Naive thymus-derived CD8-positive, alpha-beta T cell (primary cell): ENCODE data around the gene EMILIN3. TPM values are rescaled to one million over a fixed set of nuclear protein-coding genes. Genes with fewer than 3 reads are reported as not detected.
A peak's percentile ranks its signal among the peaks of the same experiment; 100 is the strongest.

Experiments used
- ATAC-seq, 2 donors: fragments of 150-1000 bp; cut with Tn5 transposase in 1 of 2; sonication (Bioruptor Pico), chemical (Tn5 transposase) in 1 of 2; 1 replicate in 1 of 2; 2 replicates in 1 of 2; pipeline ENCODE4 v1.10.0; 2021; ENCODE audit warnings: mild to moderate bottlenecking in 2 of 2, moderate library complexity in 2 of 2
- POLR2A ChIA-PET: fragments of 350-600 bp; sonication (Branson Sonifier 250); formaldehyde crosslinking; loops from one replicate; lab custom pipeline; 2021; ENCODE audit warnings: antibody characterized with exemption; lab: Charles Lee
- DNase-seq, 10 donors: peaks; one replicate each; pipeline versions ENCODE4 v3.0.0 to v3.0.0-alpha.2; 2020 to 2022
- H3K27ac Mint-ChIP-seq, 10 donors: one replicate each; pipeline ENCODE4 v1.8.0; 2020 to 2022; ENCODE audit warnings: mild to moderate bottlenecking in 10 of 10, mixed read lengths in 10 of 10, moderate library complexity in 4 of 10, inconsistent platforms in 1 of 10
- H3K27me3 Mint-ChIP-seq, 5 donors: one replicate each; pipeline ENCODE4 v1.8.0; 2021 to 2022; ENCODE audit warnings: mixed read lengths in 5 of 5
- H3K36me3 Mint-ChIP-seq, 3 donors: one replicate each; pipeline ENCODE4 v1.8.0; 2020 to 2022; ENCODE audit warnings: mixed read lengths in 3 of 3, mild to moderate bottlenecking in 2 of 3, inconsistent platforms in 1 of 3
- H3K4me1 Mint-ChIP-seq, 4 donors: one replicate each; pipeline ENCODE4 v1.8.0; 2021 to 2022; ENCODE audit warnings: mixed read lengths in 4 of 4
- H3K4me3 Mint-ChIP-seq, 10 donors: one replicate each; pipeline ENCODE4 v1.8.0; 2020 to 2022; ENCODE audit warnings: mild to moderate bottlenecking in 10 of 10, mixed read lengths in 10 of 10, moderate library complexity in 6 of 10, inconsistent platforms in 1 of 10
- H3K9me3 Mint-ChIP-seq, 9 donors: one replicate each; pipeline ENCODE4 v1.8.0; 2020 to 2022; ENCODE audit warnings: mixed read lengths in 9 of 9, mild to moderate bottlenecking in 3 of 9, inconsistent platforms in 1 of 9, moderate library complexity in 1 of 9
- polyA plus RNA-seq, 3 donors: library from polyadenylated mRNA; unstranded; fragments of 300-500 nt; fragmentation: Illumina TruSeq; gene quantifications; one replicate each; pipeline ENCODE4 v1.2.3, GENCODE V29; 2021
- total RNA-seq, 8 experiments: library from RNA in 2 of 8; stranded (reverse) in 2 of 8; gene quantifications; one replicate each; pipeline ENCODE4 v1.2.3 and lab custom pipeline; 2021 to 2026

The EMILIN3 gene
- not detected for total RNA-seq
- polyA plus RNA-seq = under 1 TPM in 1 of 3 donors, not detected in 2; 0.13 TPM
- 0 to 0.17 (median 0) reads per million in 6 experiments for total RNA-seq (lab: John Stamatoyannopoulos, UW)

DNA sequence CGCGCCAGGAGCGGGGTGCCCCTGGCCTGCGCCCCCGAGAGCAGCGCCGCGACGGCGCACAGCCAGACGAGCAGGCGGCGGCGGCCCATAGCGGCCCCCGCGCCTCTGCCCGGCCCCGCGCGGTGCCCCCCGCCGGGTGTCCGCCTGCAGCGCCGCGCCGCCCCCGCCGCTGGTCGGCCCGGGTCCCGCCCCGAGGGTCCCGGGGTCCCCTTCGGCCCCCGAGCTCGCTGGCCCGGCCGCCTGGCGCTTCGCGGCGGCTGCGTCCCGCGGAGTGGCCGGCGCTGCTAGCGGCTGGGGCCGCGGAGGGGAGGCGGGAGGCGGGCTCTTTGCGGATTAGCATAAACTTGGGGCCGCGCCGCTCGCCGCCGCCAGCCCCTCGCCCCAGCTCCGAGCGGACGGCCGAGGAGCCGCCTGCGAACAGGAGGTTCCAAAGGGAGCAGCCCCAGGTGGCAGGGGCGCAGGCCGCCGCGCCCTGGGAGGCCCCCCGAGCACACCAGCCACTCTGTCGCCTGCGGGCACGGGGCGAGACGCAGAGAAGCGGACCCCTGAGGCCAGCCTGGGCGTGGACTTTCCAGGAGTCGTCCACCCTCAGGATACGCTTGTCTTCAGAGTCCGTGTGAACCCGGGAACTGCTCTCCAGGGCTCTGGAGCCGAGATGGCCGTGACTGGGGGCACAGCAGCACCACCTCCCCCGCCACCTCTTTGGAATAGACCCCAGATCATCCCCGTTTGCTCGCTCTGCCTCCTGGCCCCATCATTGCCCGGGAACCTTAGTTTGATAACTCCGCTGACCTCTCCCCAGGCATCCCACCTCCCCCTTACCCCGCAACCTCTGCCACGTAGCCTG is at the start of gene EMILIN3:
TSS of gene EMILIN3 (minus strand) at position 273 of the 847 bp plus-strand sequence. CDS start at position 89, 184 bp downstream.
- POLR2A ChIA-PET = no interaction called here
- Mint-ChIP-seq H3K27ac (no peak within 1 kb of the TSS), H3K4me3 (peak within 1 kb of the TSS; percentile 46 to 70 (median 66)), H3K36me3 (peaks cover 0 to 10% (median 7%) of the 10 kb centered on the region in 3 donors), H3K27me3 (peaks cover 12 to 47% (median 41%) of the 10 kb centered on the region in 5 donors), H3K4me1 (peaks cover 0 to 10% (median 8%) of the 10 kb centered on the region in 4 donors), H3K9me3 (peaks cover 4 to 13% (median 8%) of the 10 kb centered on the region in 9 donors)
- ATAC-seq (no peak), DNase-seq (no peak)

DNA sequence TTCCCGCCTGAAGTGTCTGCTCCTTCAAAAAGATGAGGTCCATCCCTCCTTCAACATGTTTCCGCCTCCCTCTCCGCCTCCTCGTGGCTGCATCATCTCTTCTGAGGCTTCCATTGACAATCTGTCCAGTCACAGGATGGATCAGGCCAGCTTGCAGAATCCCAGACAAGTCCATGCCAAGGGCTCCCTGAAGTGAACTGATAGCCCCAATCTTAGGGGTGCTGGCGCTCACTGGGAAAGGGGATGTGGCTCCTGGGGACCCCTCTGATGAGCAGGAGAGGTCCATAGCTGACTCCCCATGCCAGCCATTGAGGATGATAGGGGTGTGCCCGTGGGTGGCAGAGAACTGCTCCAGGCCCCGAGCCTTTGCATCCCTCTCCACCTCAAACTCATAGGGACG is 48.6 kb upstream of the EMILIN3 start:
- ATAC-seq (no peak), DNase-seq (no peak)
- H3K4me1 Mint-ChIP-seq = peaks cover 0 to 8% (median 4%) of the 10 kb centered on the region in 4 donors
- H3K4me3 Mint-ChIP-seq = no peak overlapping the region
- no peaks in the 10 kb centered on the region for H3K9me3 Mint-ChIP-seq
- no peaks in the 10 kb centered on the region for H3K27me3 Mint-ChIP-seq
- peaks cover 10 to 97% (median 54%) of the 10 kb centered on the region in 3 donors for H3K36me3 Mint-ChIP-seq
- POLR2A ChIA-PET = no interaction called here
- peak overlapping the region in 3 of 10 donors; percentile 21 to 81 (median 29) for H3K27ac Mint-ChIP-seq

- Mint-ChIP-seq H3K4me3 (no peak overlapping the region), H3K4me1 (peaks cover 12 to 28% (median 18%) of the 10 kb centered on the region in 4 donors), H3K27me3 (no peaks in the 10 kb centered on the region), H3K9me3 (no peaks in the 10 kb centered on the region), H3K36me3 (peaks cover 10 to 97% (median 52%) of the 10 kb centered on the region in 3 donors), H3K27ac (peak overlapping the region in 3 of 10 donors; percentile 5 to 59 (median 34))
- POLR2A ChIA-PET = no interaction called here
- no peak for DNase-seq
- no peak for ATAC-seq
Measured at GRCh38 chr20:41413169-41413568, 46.6 kb upstream of the EMILIN3 start.

DNA sequence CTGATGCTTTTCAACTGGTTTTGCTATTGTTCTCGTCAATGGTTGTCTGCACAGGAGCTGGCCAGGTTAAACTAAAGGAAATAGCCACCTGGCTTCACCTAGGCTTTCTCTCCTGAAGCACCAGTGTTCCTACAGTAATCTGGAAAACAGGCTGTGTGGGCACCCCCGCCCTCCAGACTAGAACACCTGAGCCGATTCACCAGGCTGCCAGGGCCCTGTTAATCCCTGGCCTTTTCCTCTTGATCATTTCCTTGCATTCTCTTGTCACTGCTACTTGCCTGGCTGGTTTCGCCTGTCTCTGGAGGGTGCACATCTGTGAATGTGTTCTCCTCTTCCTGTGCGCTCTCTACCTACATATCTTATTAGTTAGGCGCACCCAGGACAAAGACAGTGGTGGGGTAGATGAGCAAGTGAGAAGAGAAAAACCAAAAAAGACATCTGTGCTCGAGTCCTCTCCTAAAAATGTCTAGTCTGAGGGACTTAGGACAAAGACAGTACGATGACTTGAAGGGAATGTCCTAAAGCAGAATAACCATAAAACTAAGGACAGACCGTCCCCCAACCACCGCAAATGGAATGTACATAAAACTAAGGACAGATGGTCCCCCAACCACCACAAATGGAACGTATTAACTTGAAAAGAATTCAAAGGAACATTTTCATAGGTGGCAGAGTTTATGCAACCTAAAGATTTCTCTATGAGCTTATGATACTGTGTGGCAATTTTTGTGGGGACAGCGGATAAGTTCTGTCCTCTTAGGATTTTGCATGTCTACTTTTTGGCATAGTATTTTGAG is 45.9 kb upstream of the EMILIN3 start:
- ATAC-seq = no peak
- POLR2A ChIA-PET = no interaction called here
- Mint-ChIP-seq H3K4me3 (no peak overlapping the region), H3K36me3 (peaks cover 10 to 93% (median 49%) of the 10 kb centered on the region in 3 donors), H3K4me1 (peaks cover 10 to 31% (median 22%) of the 10 kb centered on the region in 4 donors), H3K27ac (peak overlapping the region in 2 of 10 donors; percentile 34 to 64), H3K9me3 (no peaks in the 10 kb centered on the region), H3K27me3 (no peaks in the 10 kb centered on the region)
- DNase-seq = no peak

- Mint-ChIP-seq H3K36me3 (peaks cover 9 to 92% (median 49%) of the 10 kb centered on the region in 3 donors), H3K27me3 (no peaks in the 10 kb centered on the region), H3K4me1 (peaks cover 13 to 34% (median 25%) of the 10 kb centered on the region in 4 donors)
Measured at GRCh38 chr20:41411391-41411847, 44.8 kb upstream of the EMILIN3 start.

DNA sequence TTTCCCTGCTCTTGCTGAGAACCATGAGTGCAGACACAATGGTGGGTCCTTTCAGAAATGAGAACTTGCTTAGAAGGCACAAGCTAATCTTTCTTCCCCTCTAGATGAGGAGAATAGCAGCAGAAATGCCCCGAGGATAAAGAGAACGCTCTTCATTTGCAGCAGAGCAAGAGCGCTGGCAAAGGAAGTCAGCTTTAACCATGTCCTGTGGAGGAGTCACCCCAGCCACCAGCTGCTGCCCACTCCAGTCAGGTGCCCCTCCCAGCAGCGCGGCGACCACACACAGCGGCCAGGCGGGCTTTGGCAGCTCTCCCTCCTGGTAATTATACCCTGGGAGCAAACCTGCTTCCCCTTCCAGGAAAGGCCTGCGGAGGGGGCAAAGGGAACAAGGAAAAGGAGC is 42.4 kb upstream of the EMILIN3 start:
- POLR2A ChIA-PET = interaction anchor here (0.9 kb wide), 1 partner anchor 18 kb away, joined by 3 read pairs; no protein-coding TSS in a partner anchor
- Mint-ChIP-seq H3K36me3 (peaks cover 0 to 91% (median 38%) of the 10 kb centered on the region in 3 donors), H3K27me3 (no peaks in the 10 kb centered on the region), H3K4me1 (peaks cover 13 to 34% (median 27%) of the 10 kb centered on the region in 4 donors), H3K9me3 (no peaks in the 10 kb centered on the region), H3K27ac (peak overlapping the region in 9 of 10 donors; percentile 11 to 83 (median 74)), H3K4me3 (peak overlapping the region in 7 of 10 donors; percentile 18 to 43 (median 37))
- no peak for ATAC-seq
- DNase-seq = no peak

More at GRCh38 chr20:41411391-41411847, 44.8 kb upstream of the EMILIN3 start:
- H3K4me3 Mint-ChIP-seq = no peak overlapping the region
- POLR2A ChIA-PET = no interaction called here
- ATAC-seq = no peak
- peak overlapping the region in 3 of 10 donors; percentile 17 to 44 (median 33) for H3K27ac Mint-ChIP-seq
- no peak for DNase-seq
- no peaks in the 10 kb centered on the region for H3K9me3 Mint-ChIP-seq

DNA sequence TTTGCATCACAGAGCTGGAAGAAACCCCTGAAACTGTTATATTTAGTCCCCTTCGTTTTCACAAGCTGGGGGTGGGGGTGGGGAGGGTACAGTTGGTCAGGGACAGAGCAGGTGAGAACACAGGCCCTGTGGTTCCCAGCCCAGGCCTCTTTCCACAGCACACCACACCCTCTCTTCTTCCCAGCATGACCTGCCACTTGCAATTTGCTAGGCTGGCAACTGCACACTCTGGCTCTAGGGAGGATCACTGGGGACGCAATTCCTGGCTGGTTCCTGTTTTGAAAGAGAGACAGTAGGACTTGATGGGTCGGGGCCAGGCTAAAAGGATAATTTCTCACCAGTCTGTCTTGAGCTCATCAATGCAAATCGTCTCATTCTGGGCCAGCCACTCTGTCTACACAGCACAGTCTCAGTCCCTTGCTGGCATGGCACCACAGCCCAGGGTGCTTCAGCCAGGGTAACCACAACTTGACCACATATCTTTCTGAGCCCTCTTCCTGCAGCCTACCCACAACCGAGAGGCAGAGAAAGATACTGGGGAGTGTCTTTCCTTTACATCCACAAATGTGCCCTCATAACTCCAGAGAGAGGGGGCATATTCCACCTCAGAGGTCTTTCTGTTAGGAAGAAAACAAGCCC is 41.7 kb upstream of the EMILIN3 start:
- POLR2A ChIA-PET = no interaction called here
- peaks cover 0 to 89% (median 41%) of the 10 kb centered on the region in 3 donors for H3K36me3 Mint-ChIP-seq
- peaks cover 10 to 34% (median 27%) of the 10 kb centered on the region in 4 donors for H3K4me1 Mint-ChIP-seq
- no peaks in the 10 kb centered on the region for H3K27me3 Mint-ChIP-seq
- H3K4me3 Mint-ChIP-seq = peak overlapping the region in 6 of 10 donors; percentile 7 to 43 (median 39)
- DNase-seq = no peak
- H3K9me3 Mint-ChIP-seq = no peaks in the 10 kb centered on the region
- H3K27ac Mint-ChIP-seq = peak overlapping the region in 9 of 10 donors; percentile 34 to 83 (median 74)
- ATAC-seq = peak; percentile 33 to 44

- Mint-ChIP-seq H3K27me3 (no peaks in the 10 kb centered on the region), H3K4me3 (peak overlapping the region in 3 of 10 donors; percentile 18 to 26 (median 23)), H3K9me3 (no peaks in the 10 kb centered on the region), H3K4me1 (peaks cover 10 to 34% (median 27%) of the 10 kb centered on the region in 4 donors), H3K27ac (peak overlapping the region in 7 of 10 donors; percentile 27 to 80 (median 74)), H3K36me3 (peaks cover 0 to 85% (median 41%) of the 10 kb centered on the region in 3 donors)
- POLR2A ChIA-PET = no interaction called here
- DNase-seq (no peak), ATAC-seq (peak in 1 of 2 donors; percentile 55)
Measured at GRCh38 chr20:41407607-41408006, 41.0 kb upstream of the EMILIN3 start.

DNA sequence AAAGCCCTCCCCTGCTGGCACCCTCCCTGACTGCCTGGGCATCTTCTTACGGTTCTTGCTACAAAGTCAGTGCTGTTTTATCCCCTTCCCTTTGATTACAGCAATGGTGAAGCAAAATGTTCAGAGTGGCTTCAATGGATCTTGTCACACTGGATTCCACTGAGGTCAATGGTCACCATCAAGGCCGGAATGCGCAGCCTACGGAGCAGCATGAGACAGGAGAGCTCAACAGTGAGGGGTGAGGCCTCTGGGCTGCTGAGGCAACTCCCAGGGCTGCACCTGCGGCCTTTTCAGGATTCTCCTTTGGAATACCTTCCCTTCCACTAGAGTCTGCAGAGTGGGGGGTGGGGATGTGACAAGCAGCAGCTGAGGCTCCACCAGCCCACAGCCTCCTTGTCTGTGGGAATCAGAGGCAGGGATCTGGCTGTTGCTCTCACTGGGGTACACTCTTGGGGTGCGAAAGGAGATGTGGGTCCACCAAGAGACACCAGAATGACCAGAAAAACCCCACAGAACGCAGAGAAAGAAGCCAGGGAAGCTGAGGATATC is 40.4 kb upstream of the EMILIN3 start:
- POLR2A ChIA-PET = no interaction called here
- peaks cover 10 to 34% (median 27%) of the 10 kb centered on the region in 4 donors for H3K4me1 Mint-ChIP-seq
- no peak for DNase-seq
- no peak overlapping the region for H3K4me3 Mint-ChIP-seq
- no peaks in the 10 kb centered on the region for H3K9me3 Mint-ChIP-seq
- no peak for ATAC-seq
- H3K27ac Mint-ChIP-seq = peak overlapping the region in 7 of 10 donors; percentile 18 to 76 (median 45)
- H3K27me3 Mint-ChIP-seq = no peaks in the 10 kb centered on the region
- peaks cover 0 to 83% (median 37%) of the 10 kb centered on the region in 3 donors for H3K36me3 Mint-ChIP-seq

DNA sequence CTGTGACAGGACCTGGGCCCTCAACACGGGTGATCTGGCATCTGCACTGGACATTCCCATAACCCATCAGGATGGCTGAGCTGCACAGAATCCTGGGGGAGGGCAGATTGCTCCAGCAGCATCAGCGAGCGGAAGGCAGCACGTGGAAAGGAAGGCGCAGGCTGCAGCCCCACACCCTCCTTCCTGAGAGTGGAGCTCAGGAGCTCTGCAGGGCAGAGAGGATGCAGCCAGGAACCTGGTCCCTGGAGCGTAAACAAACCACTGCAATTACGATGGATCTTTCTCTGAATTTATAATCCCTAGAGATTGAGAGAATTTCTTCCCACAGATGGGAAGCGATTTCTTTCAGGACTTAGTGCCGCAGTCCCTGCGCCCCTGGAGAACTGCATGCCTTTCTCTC is 39.7 kb upstream of the EMILIN3 start:
- no peak for ATAC-seq
- Mint-ChIP-seq H3K27ac (peak overlapping the region in 2 of 10 donors; percentile 18 to 74), H3K4me3 (no peak overlapping the region), H3K4me1 (peaks cover 10 to 34% (median 27%) of the 10 kb centered on the region in 4 donors), H3K27me3 (no peaks in the 10 kb centered on the region), H3K36me3 (peaks cover 0 to 81% (median 33%) of the 10 kb centered on the region in 3 donors), H3K9me3 (no peaks in the 10 kb centered on the region)
- no peak for DNase-seq
- POLR2A ChIA-PET = no interaction called here

- peak overlapping the region in 1 of 10 donors; percentile 40 for H3K27ac Mint-ChIP-seq
- POLR2A ChIA-PET = no interaction called here
- H3K4me1 Mint-ChIP-seq = peaks cover 10 to 29% (median 27%) of the 10 kb centered on the region in 4 donors
- ATAC-seq (no peak), DNase-seq (no peak)
- H3K9me3 Mint-ChIP-seq = no peaks in the 10 kb centered on the region
- peaks cover 0 to 72% (median 31%) of the 10 kb centered on the region in 3 donors for H3K36me3 Mint-ChIP-seq
- no peaks in the 10 kb centered on the region for H3K27me3 Mint-ChIP-seq
- H3K4me3 Mint-ChIP-seq = no peak overlapping the region
Measured at GRCh38 chr20:41405436-41405835, 38.8 kb upstream of the EMILIN3 start.
